Trophoblast cell (in vitro differentiated cells and primary cell): ENCODE data around the gene NCOA3.

Experiments
- DNase-seq, 2 donors: peaks; one replicate each; pipeline ENCODE4 v3.0.0-alpha.2; 2016
- H2AFZ ChIP-seq: 2 replicates; pipeline ENCODE4 v1.6.1; 2013; ENCODE audit warnings: low read length, moderate library complexity, mild to moderate bottlenecking; ENCODE audit not compliant: insufficient read depth, poor library complexity
- H2AK5ac ChIP-seq: 2 replicates; pipeline ENCODE4 v1.6.1; 2013; ENCODE audit warnings: mild to moderate bottlenecking, low read length
- H2BK120ac ChIP-seq: 2 replicates; pipeline ENCODE4 v1.6.1; 2013; ENCODE audit warnings: low read length, mild to moderate bottlenecking, moderate library complexity; ENCODE audit not compliant: insufficient read depth, poor library complexity
- H2BK12ac ChIP-seq: 2 replicates; pipeline ENCODE4 v1.6.1; 2013; ENCODE audit warnings: mild to moderate bottlenecking, low read length, moderate library complexity
- H2BK5ac ChIP-seq: 2 replicates; pipeline ENCODE4 v1.6.1; 2013; ENCODE audit warnings: low read length, low read depth, moderate library complexity, mild to moderate bottlenecking; ENCODE audit not compliant: poor library complexity
- H3K14ac ChIP-seq: 2 replicates; pipeline ENCODE4 v1.6.1; 2013; ENCODE audit warnings: mild to moderate bottlenecking, low read length
- H3K18ac ChIP-seq: 2 replicates; pipeline ENCODE4 v1.6.1; 2013; ENCODE audit warnings: mild to moderate bottlenecking, low read length
- H3K23ac ChIP-seq: 2 replicates; pipeline ENCODE4 v1.6.1; 2013; ENCODE audit warnings: low read length
- H3K27ac ChIP-seq: 2 replicates; pipeline ENCODE4 v1.5.1; 2013; ENCODE audit warnings: low read depth, mild to moderate bottlenecking, inconsistent platforms, low read length, moderate library complexity
- H3K27me3 ChIP-seq: 2 replicates; pipeline ENCODE4 v1.6.1; 2013; ENCODE audit warnings: inconsistent platforms, mild to moderate bottlenecking, low read length, moderate library complexity; ENCODE audit not compliant: insufficient read depth
- H3K36me3 ChIP-seq, 2 experiments: 1 replicate in 1 of 2; 2 replicates in 1 of 2; pipeline ENCODE4 v1.6.1; 2013; ENCODE audit warnings: low read length in 2 of 2, mild to moderate bottlenecking in 2 of 2, moderate library complexity in 1 of 2; ENCODE audit not compliant: insufficient read depth in 2 of 2, control insufficient read depth in 1 of 2
- H3K4ac ChIP-seq: 2 replicates; pipeline ENCODE4 v1.6.1; 2013; ENCODE audit warnings: low read depth, mild to moderate bottlenecking, low read length, moderate library complexity
- H3K4me1 ChIP-seq, 2 experiments: 1 replicate in 1 of 2; 2 replicates in 1 of 2; pipeline ENCODE4 v1.6.1; 2013; ENCODE audit warnings: low read length in 2 of 2, mild to moderate bottlenecking in 2 of 2, moderate library complexity in 1 of 2; ENCODE audit not compliant: insufficient read depth in 2 of 2, control insufficient read depth in 1 of 2
- H3K4me2 ChIP-seq: 2 replicates; pipeline ENCODE4 v1.6.1; 2013; ENCODE audit warnings: inconsistent platforms, mild to moderate bottlenecking, low read length, moderate library complexity
- H3K4me3 ChIP-seq: 2 replicates; pipeline ENCODE4 v1.5.1; 2013; ENCODE audit warnings: mild to moderate bottlenecking, low read depth, low read length, inconsistent platforms
- H3K79me1 ChIP-seq: one replicate; pipeline ENCODE4 v1.6.1; 2013; ENCODE audit warnings: low read length
- H3K79me2 ChIP-seq: 2 replicates; pipeline ENCODE4 v1.6.1; 2013; ENCODE audit warnings: low read length, mild to moderate bottlenecking; ENCODE audit not compliant: control insufficient read depth, insufficient read depth, poor library complexity
- H3K9ac ChIP-seq: 2 replicates; pipeline ENCODE4 v1.6.1; 2013; ENCODE audit warnings: mild to moderate bottlenecking, low read length
- H3K9me3 ChIP-seq: 2 replicates; pipeline ENCODE4 v1.6.1; 2013; ENCODE audit warnings: low read depth, mild to moderate bottlenecking, control low read depth, inconsistent platforms, low read length; ENCODE audit not compliant: insufficient read depth
- H4K12ac ChIP-seq: 2 replicates; pipeline ENCODE4 v1.6.1; 2013; ENCODE audit warnings: low read depth, mild to moderate bottlenecking, low read length, moderate library complexity
- H4K8ac ChIP-seq: 2 replicates; pipeline ENCODE4 v1.6.1; 2013; ENCODE audit warnings: low read depth, mild to moderate bottlenecking, low read length, moderate library complexity
- H4K91ac ChIP-seq: one replicate; pipeline ENCODE4 v1.6.1; 2013; ENCODE audit warnings: low read depth, mild to moderate bottlenecking, low read length, moderate library complexity
- WGBS: extraction: QIAGEN DNeasy Blood & Tissue Kit; methylation state at CpG from one replicate; pipeline ENCODE4 v1.1.7; 2013; ENCODE audit warnings: missing lambda C conversion rate; ENCODE audit not compliant: insufficient read length, insufficient coverage; ENCODE audit errors: extremely low coverage; 5-methylcytosine and 5-hydroxymethylcytosine counted together

NCOA3 gene

GRCh38 chr20:47620808-47621805, 119.4 kb downstream of the NCOA3 start:
- Histone ChIP-seq H3K9me3 (no peaks in the 10 kb centered on the region), H3K4me1 (no peaks in the 10 kb centered on the region), H4K8ac (no peak overlapping the region), H4K12ac (no peak overlapping the region), H3K36me3 (peaks cover 4 to 16% of the 10 kb centered on the region in 2 experiments), H4K91ac (no peak overlapping the region), H3K14ac (no peak overlapping the region), H2BK12ac (no peak overlapping the region), H2AFZ (no peak overlapping the region), H3K4me3 (no peak overlapping the region), H3K4ac (no peak overlapping the region), H3K18ac (no peak overlapping the region), H3K79me2 (no peaks in the 10 kb centered on the region), H3K4me2 (no peak overlapping the region), H3K27me3 (no peaks in the 10 kb centered on the region), H2BK5ac (no peak overlapping the region), H3K9ac (no peak overlapping the region), H3K27ac (no peak overlapping the region), H3K79me1 (no peaks in the 10 kb centered on the region), H2AK5ac (no peak overlapping the region), H2BK120ac (no peak overlapping the region), H3K23ac (no peak overlapping the region)
- DNase-seq: peak in 1 of 2 donors; percentile 70
- WGBS: no CpG with 5 or more reads among the region's 8 CpGs

- Histone ChIP-seq H3K18ac (no peak overlapping the region), H2BK5ac (no peak overlapping the region), H3K4me2 (no peak overlapping the region), H3K36me3 (peaks cover 4 to 18% of the 10 kb centered on the region in 2 experiments), H3K9ac (no peak overlapping the region), H4K12ac (no peak overlapping the region), H2AFZ (no peak overlapping the region), H4K8ac (no peak overlapping the region), H2BK120ac (no peak overlapping the region), H3K27ac (no peak overlapping the region), H3K23ac (no peak overlapping the region), H3K27me3 (no peaks in the 10 kb centered on the region), H3K79me2 (no peaks in the 10 kb centered on the region), H2BK12ac (no peak overlapping the region), H3K14ac (no peak overlapping the region), H3K79me1 (no peaks in the 10 kb centered on the region), H4K91ac (no peak overlapping the region), H3K4me3 (no peak overlapping the region), H2AK5ac (no peak overlapping the region), H3K4me1 (no peaks in the 10 kb centered on the region), H3K9me3 (no peaks in the 10 kb centered on the region), H3K4ac (no peak overlapping the region)
- no CpG with 5 or more reads among the region's 9 CpGs for WGBS
- no peak for DNase-seq
Measured at GRCh38 chr20:47622118-47622665, 120.5 kb downstream of the NCOA3 start.

DNA sequence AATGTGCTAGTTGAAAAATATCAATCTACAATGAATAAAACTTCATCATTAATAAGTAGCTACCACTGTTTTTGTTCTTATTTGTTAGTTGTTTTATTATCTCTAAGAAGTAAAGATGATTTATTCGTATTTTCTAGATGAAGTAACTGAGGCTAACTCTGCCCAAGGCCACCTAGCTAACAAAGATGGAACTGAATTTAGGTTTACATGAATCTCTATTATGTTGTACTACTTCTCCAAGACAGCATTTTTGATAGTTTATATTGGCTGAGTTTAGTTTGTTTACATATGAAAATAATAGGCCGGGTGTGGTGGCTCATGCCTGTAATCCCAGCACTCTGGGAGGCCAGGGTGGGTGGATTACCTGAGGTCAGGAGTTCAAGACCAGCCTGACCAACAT, 121.5 kb downstream of the NCOA3 start:
- DNase-seq: no peak
- H3K23ac ChIP-seq: no peak overlapping the region
- no peaks in the 10 kb centered on the region for H3K79me1 ChIP-seq
- no peak overlapping the region for H3K4ac ChIP-seq
- no peak overlapping the region for H3K4me2 ChIP-seq
- no peak overlapping the region for H2BK120ac ChIP-seq
- H4K12ac ChIP-seq: no peak overlapping the region
- H2AFZ ChIP-seq: no peak overlapping the region
- H3K27me3 ChIP-seq: no peaks in the 10 kb centered on the region
- no CpG with 5 or more reads among the region's 2 CpGs for WGBS
- H3K9me3 ChIP-seq: no peaks in the 10 kb centered on the region
- no peak overlapping the region for H3K18ac ChIP-seq
- H3K4me3 ChIP-seq: no peak overlapping the region
- no peaks in the 10 kb centered on the region for H3K79me2 ChIP-seq
- H4K8ac ChIP-seq: no peak overlapping the region
- peaks cover 4 to 20% of the 10 kb centered on the region in 2 experiments for H3K36me3 ChIP-seq
- no peak overlapping the region for H3K14ac ChIP-seq
- H2BK5ac ChIP-seq: no peak overlapping the region
- no peak overlapping the region for H3K9ac ChIP-seq
- H2BK12ac ChIP-seq: no peak overlapping the region
- H4K91ac ChIP-seq: no peak overlapping the region
- no peaks in the 10 kb centered on the region for H3K4me1 ChIP-seq
- H3K27ac ChIP-seq: no peak overlapping the region
- no peak overlapping the region for H2AK5ac ChIP-seq

GRCh38 chr20:47627540-47627939, 125.9 kb downstream of the NCOA3 start:
- Histone ChIP-seq H4K8ac (no peak overlapping the region), H3K4me3 (no peak overlapping the region), H3K36me3 (peaks cover 6 to 19% of the 10 kb centered on the region in 2 experiments), H3K18ac (no peak overlapping the region), H2BK12ac (no peak overlapping the region), H2BK120ac (no peak overlapping the region), H3K4me1 (no peaks in the 10 kb centered on the region), H2AK5ac (no peak overlapping the region), H3K23ac (no peak overlapping the region), H3K27me3 (no peaks in the 10 kb centered on the region), H3K14ac (no peak overlapping the region), H4K91ac (no peak overlapping the region), H3K4me2 (no peak overlapping the region), H2AFZ (no peak overlapping the region), H3K4ac (no peak overlapping the region), H3K79me1 (no peaks in the 10 kb centered on the region), H3K9me3 (no peaks in the 10 kb centered on the region), H3K9ac (no peak overlapping the region), H4K12ac (no peak overlapping the region), H3K79me2 (no peaks in the 10 kb centered on the region), H2BK5ac (no peak overlapping the region), H3K27ac (no peak overlapping the region)
- DNase-seq: peak in 1 of 2 donors; percentile 64
- WGBS: no CpG with 5 or more reads among the region's 4 CpGs
